PC-3 (cell line): ENCODE results near the gene PODN. TPM values are rescaled to one million over a fixed set of nuclear protein-coding genes. Genes with fewer than 3 reads are reported as not detected.

Experiments
- ATAC-seq: fragments of 200-7000 bp; cut with Tn5 transposase; 2 replicates; pipeline ENCODE4 v1.9.1; 2020; ENCODE audit warnings: mild to moderate bottlenecking, moderate library complexity
- BruUV-seq: library from RNA; stranded (reverse); fragments of 400-500 nt; replicated peaks from 2 replicates; lab custom pipeline; 2021; lab: Mats Ljungman, UMichigan
- CTCF ChIA-PET: fragments of 300-600 bp; sonication (Branson Sonifier 250); formaldehyde crosslinking; loops from one replicate; lab custom pipeline; 2022; ENCODE audit warnings: antibody characterized with exemption; lab: Charles Lee
- POLR2A ChIA-PET: fragments of 300-600 bp; sonication (Branson Sonifier 250); formaldehyde crosslinking; loops from one replicate; lab custom pipeline; 2022; ENCODE audit warnings: antibody characterized with exemption; ENCODE audit not compliant: unreplicated experiment; lab: Charles Lee
- DNase-seq: peaks from one replicate; pipeline ENCODE4 v3.0.0-alpha.2; 2015
- H2AFZ ChIP-seq: fragments of 300-600 bp; sonication (generic); 2 replicates; pipeline ENCODE4 v1.6.0; 2016; ENCODE audit warnings: antibody characterized with exemption, low read length
- H3F3A ChIP-seq: fragments of 300-600 bp; sonication (generic); one replicate; pipeline ENCODE4 v1.6.0; 2017; ENCODE audit warnings: antibody characterized with exemption, low read length, control low read depth, mild to moderate bottlenecking; ENCODE audit not compliant: unreplicated experiment
- H3K27ac ChIP-seq: fragments of 300-600 bp; sonication (generic); 2 replicates; pipeline ENCODE4 v1.5.1; 2016; ENCODE audit warnings: mild to moderate bottlenecking, low read length
- H3K27me3 ChIP-seq: fragments of 300-600 bp; sonication (generic); 2 replicates; pipeline ENCODE4 v1.6.1; 2016; ENCODE audit warnings: low read length, mixed read lengths
- H3K36me3 ChIP-seq: fragments of 300-600 bp; sonication (generic); 2 replicates; pipeline ENCODE4 v1.6.1; 2016; ENCODE audit warnings: low read depth, mixed run types, low read length, mixed read lengths
- H3K4me1 ChIP-seq: fragments of 300-600 bp; sonication (generic); 2 replicates; pipeline ENCODE4 v1.5.1; 2016; ENCODE audit warnings: low read length; ENCODE audit not compliant: insufficient read depth
- H3K4me2 ChIP-seq: fragments of 300-600 bp; sonication (generic); 2 replicates; pipeline ENCODE4 v1.6.0; 2016; ENCODE audit warnings: low read length
- H3K4me3 ChIP-seq: fragments of 300-600 bp; sonication (generic); 2 replicates; pipeline ENCODE4 v1.5.1; 2016; ENCODE audit warnings: mild to moderate bottlenecking, low read length, mixed read lengths
- H3K79me2 ChIP-seq: fragments of 300-600 bp; sonication (generic); 2 replicates; pipeline ENCODE4 v1.6.1; 2017; ENCODE audit warnings: low read length, mixed read lengths
- H3K9ac ChIP-seq: fragments of 300-600 bp; sonication (generic); 2 replicates; pipeline ENCODE4 v1.6.0; 2016; ENCODE audit warnings: mild to moderate bottlenecking, low read length
- H3K9me2 ChIP-seq: fragments of 300-600 bp; sonication (generic); replicated peaks from 2 replicates; pipeline ENCODE4 v1.6.1; 2016; ENCODE audit warnings: mixed run types, low read length, mixed read lengths
- H3K9me3 ChIP-seq: fragments of 300-600 bp; sonication (generic); 2 replicates; pipeline ENCODE4 v1.6.1; 2016; ENCODE audit warnings: low read length, mixed read lengths
- H4K20me1 ChIP-seq: fragments of 300-600 bp; sonication (generic); 2 replicates; pipeline ENCODE4 v1.6.1; 2016; ENCODE audit warnings: low read length, mixed read lengths
- CTCF ChIP-seq: fragments of 300-600 bp; sonication (generic); conservative IDR thresholded peaks from 2 replicates; pipeline ENCODE4 v1.5.1; 2017; ENCODE audit warnings: antibody characterized with exemption, low read depth, mild to moderate bottlenecking, low read length
- EZH2 ChIP-seq: fragments of 300-600 bp; sonication (generic); IDR thresholded peaks from one replicate; pipeline ENCODE4 v1.6.1; 2017; ENCODE audit warnings: antibody characterized with exemption, mild to moderate bottlenecking, low read length; ENCODE audit not compliant: unreplicated experiment
- EZH2phosphoT487 ChIP-seq: fragments of 300-600 bp; sonication (generic); IDR thresholded peaks from 2 replicates; pipeline ENCODE4 v1.6.1; 2018; ENCODE audit warnings: mild to moderate bottlenecking, antibody characterized with exemption, low read length, borderline replicate concordance
- intact Hi-C: fragments of 100-400 bp; cut with micrococcal nuclease; formaldehyde crosslinking; loops from 2 replicates; pipeline ENCODE4 v1.9.0; 2023
- total RNA-seq: library from RNA; depleted of rRNA; stranded (reverse); fragments of >200 nt; gene quantifications from 2 replicates; pipeline ENCODE4 v1.2.3, GENCODE V29; 2014

Gene PODN
- total RNA-seq, 1 experiment from 2014 or later: not detected

GRCh38 chr1:53107090-53107489 is 45.1 kb downstream of the PODN start:
- CTCF ChIA-PET: no interaction called here
- Histone ChIP-seq H4K20me1 (no peaks in the 10 kb centered on the region), H3K9me3 (no peaks in the 10 kb centered on the region), H3K79me2 (no peaks in the 10 kb centered on the region), H2AFZ (peak overlapping the region; percentile 47; the same call in 1 of the 2 replicates), H3K36me3 (no peaks in the 10 kb centered on the region), H3K27me3 (no peaks in the 10 kb centered on the region), H3K27ac (peak overlapping the region; percentile 96), H3K9me2 (no peaks in the 10 kb centered on the region), H3K4me1 (peaks cover 59% of the 10 kb centered on the region), H3K4me2 (peak overlapping the region; percentile 70), H3K4me3 (peak overlapping the region; percentile 41), H3F3A (peaks cover 9% of the 10 kb centered on the region), H3K9ac (peak overlapping the region; percentile 74)
- ATAC-seq (no peak), DNase-seq (no peak)
- no TSS peak for BruUV-seq
- TF ChIP-seq CTCF (no peak), EZH2phosphoT487 (no peak), EZH2 (no peak)
- POLR2A ChIA-PET: interaction anchor here (0.7 kb wide), 1 partner anchor 383 kb away, joined by 4 read pairs; no protein-coding TSS in a partner anchor
- intact Hi-C loops: loop anchor here (1.0 to 10.0 kb wide), 3 partner anchors 69 to 182 kb away; partner anchors contain the start of genes ECHDC2 and SCP2

- Histone ChIP-seq H3K4me2 (peak overlapping the region; percentile 70), H4K20me1 (no peaks in the 10 kb centered on the region), H3K4me1 (peaks cover 59% of the 10 kb centered on the region), H3K27me3 (no peaks in the 10 kb centered on the region), H3K9me3 (no peaks in the 10 kb centered on the region), H3K9ac (peak overlapping the region; percentile 74), H3K27ac (peak overlapping the region; percentile 96), H3F3A (peaks cover 9% of the 10 kb centered on the region), H2AFZ (peak overlapping the region; percentile 47), H3K79me2 (no peaks in the 10 kb centered on the region), H3K4me3 (peak overlapping the region; percentile 41; the same call in 1 of the 2 replicates), H3K9me2 (no peaks in the 10 kb centered on the region), H3K36me3 (no peaks in the 10 kb centered on the region)
- ChIA-PET POLR2A (interaction anchor here (0.5 to 0.7 kb wide), 2 partner anchors 35 to 382 kb away, joined by 3 to 4 read pairs; no protein-coding TSS in a partner anchor), CTCF (no interaction called here)
- intact Hi-C loops: loop anchor here (1.0 to 10.0 kb wide), 3 partner anchors 69 to 183 kb away; partner anchors contain the start of genes ECHDC2 and SCP2
- peak; percentile 89 for ATAC-seq
- peak; percentile 97 for DNase-seq
- TF ChIP-seq EZH2phosphoT487 (no peak), EZH2 (no peak), CTCF (no peak)
- BruUV-seq: no TSS peak
Observed at GRCh38 chr1:53107570-53108322, 45.7 kb downstream of the PODN start.
